ENCODE measurements around the gene SFI1. TPM values are rescaled to one million over a fixed set of nuclear protein-coding genes. Genes with fewer than 3 reads are reported as not detected.
"Not testable (repeated sequence)": the region's sequence is repeated elsewhere in the genome, so short reads cannot be mapped to it uniquely, and the experiment has no call there.

SFI1 gene
- total RNA-seq, 1 donor from 2014 or later = 18.8 TPM

DNA sequence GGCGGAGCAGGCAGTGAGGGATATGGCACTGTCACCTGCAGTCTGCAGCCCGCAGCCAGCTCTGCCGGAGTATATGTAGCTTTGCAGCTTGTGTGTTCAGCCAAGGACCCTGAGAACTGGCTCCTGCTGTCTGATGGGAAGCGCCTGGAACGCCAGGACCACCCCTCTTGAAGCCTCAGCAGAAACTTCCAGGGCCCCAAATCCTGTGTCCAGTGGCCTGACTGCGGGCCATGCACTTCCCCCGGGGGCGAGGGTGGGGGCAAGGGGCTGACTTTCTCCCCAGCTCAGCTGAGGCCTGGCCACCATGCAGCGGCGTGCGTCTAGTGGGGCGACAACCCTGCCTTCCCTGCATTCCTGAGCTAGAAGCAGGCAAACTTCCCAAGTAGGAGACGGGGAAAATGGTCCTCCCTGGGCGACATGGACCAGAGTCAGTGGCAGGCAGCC is 133.4 kb downstream of the SFI1 start:
- no peak for FAIRE-seq
- DNase-seq (ENCODE audit: low spot score in 2 of 2) = peak in 1 of 2 donors; percentile 12

DNA sequence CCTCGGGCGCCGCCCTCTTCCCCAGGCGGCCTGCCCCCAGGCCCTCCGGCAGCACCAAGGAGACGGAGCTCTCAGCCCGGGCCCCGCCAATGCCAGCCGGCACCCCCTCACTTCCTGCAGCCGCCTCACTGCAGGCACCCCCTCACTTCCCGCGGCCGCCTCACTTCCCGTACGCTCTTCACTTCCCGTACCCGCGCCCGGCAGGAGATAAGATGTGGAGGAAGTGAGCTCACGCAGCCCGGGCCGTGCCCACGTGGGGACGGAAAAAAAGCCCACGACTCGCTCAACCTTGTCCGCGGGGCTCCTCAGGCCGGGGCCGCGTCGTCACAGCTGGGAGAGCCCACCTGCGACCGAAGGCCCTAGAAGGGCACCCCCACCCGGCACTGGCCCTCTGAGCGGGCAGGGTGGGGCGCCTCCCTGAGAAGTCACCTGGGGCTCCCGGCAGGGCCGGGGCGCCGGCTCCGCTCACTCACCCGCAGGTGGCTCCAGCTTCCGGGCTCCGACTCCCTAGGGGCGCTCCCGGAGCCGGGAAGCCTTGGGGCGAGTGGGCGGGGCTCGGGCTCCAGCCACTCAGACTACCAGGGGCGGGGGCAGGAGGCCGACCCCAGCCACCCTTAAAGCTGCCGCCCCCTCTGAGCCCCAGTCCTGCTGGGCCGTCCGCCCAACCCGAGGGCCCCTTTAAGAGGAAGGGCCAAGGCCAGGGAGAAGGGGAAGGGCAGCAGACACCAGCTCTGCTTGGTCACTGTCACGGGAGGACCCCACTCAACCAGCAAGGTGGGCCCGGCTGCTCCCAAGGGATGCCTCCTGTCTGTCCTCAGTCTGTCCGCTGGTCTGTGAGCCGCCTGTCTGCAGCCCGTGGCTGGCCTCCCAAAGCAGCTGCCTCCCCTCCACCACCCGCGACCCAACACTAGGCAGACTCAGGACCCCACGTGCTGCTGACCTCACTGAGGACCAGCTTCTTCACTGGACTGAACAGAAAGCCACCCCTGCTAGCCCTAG is 134.3 kb downstream of the SFI1 start:
- FAIRE-seq = no peak

DNA sequence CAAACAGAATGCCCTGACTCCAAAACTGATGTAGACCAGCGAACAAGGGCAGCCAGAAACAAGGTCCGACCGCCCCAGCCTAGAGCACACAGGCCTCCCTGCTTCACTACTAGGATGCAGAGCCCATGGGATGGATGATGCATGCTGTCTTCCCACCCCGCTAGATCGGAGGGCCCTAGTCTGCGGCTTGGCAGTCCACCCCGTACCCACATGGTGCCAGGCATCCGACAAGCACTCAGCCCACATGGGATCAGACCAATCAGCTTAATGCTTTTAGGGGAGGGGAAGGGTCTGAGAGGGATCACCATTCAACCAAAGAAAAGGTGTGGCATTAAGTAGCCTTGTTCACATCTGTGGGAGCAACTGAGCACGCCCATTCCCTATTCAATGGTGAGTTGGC is 135.1 kb downstream of the SFI1 start:
- FAIRE-seq = no peak

More for the DNA sequence above, 134.3 kb downstream of the SFI1 start:
- DNase-seq (ENCODE audit: low spot score in 2 of 2) = peak; percentile 72 to 88

DNA sequence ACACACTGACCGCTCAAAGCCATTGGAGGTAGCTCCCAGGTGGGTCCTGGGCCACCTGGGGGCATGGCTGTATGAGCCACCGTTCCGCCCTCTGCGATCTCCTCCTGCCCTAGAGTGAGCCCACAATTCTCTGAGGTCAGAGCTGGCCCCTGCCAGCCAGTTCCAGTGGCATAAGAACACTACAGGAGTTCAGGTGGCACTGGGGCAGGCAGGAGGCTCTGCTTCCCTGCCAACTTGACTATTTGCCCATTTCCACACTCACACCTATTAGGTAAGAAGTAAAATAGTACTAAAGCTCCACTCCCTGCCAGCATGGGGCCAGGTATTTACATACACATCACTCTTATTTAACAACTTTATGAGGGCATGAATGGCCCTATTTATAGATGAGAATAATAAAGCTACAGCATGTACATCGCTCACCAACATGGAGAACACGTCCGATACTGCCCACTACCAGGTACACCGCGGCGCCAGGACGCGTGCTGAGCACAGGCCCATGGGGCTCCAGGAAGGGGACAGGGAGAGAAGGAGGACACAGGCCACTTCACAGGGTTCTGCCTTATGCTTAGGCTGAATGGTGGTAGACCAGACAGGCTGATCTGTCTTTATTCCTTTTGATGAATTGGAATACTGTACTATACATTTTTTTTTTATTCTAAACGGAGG is 139.4 kb downstream of the SFI1 start:
- DNase-seq (ENCODE audit: low spot score in 2 of 2) = no peak
- no peak for FAIRE-seq

More for the DNA sequence above, 135.1 kb downstream of the SFI1 start:
- no peak for DNase-seq (ENCODE audit: low spot score in 2 of 2)

DNA sequence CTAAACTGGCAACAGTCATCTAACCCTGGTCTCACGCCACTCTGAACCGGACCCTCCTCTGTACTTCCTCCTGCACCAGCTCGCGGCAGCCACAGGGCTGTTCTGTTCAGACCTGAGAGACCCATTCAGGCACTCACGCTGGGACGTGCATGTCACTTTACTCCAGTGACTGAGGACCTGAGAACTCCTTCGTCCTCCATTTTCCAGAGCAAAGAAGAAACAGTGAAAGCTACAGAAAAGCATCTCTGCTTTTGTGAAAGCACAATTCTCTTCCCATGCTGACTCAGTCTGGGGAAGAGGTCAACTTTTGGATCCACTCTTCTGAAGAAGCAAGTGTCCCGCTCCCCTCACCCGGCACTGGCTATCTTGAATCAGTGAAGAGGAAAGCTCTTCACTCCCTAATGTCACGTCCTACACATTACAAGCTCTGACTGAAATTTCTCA is 141.1 kb downstream of the SFI1 start:
- no peak for DNase-seq (ENCODE audit: low spot score in 2 of 2)

DNA sequence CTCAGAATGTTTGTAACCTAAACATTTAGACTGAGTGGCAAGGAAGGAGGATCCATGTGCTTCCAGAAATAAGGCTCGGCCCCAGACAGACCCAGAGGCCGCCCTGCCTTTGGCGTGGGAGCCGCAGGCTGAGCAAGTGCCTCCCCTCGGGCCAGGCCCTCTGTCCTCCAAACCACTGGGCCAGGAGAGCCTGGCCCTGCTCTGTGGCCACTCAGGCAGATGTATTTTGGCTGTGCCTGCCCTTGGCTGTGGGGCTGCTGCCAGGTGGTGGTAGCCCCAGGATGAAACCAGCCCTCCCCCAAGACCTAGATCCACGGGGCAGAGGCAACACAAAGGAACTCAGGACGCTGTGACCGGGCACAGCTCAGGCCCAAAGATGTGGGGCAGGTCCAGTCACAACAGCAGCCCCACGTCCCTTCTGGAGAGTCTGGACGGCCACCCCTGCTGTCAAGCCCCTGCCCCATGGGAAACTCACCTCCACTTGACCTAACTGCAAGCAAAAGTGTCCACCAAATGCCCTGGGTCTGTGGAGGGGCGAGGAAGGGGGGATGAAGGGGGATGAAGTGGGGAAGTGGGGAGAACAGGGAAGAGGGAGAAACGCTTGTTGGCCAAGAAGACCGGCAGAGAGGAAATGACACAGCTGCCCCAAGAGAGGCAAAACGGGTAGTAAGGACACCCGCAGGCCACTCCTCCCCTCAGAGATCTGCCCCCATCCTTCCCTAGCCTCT is 141.7 kb downstream of the SFI1 start:
- DNase-seq (ENCODE audit: low spot score in 2 of 2) (no peak), FAIRE-seq (no peak)

More for the DNA sequence above, 141.1 kb downstream of the SFI1 start:
- FAIRE-seq = no peak

DNA sequence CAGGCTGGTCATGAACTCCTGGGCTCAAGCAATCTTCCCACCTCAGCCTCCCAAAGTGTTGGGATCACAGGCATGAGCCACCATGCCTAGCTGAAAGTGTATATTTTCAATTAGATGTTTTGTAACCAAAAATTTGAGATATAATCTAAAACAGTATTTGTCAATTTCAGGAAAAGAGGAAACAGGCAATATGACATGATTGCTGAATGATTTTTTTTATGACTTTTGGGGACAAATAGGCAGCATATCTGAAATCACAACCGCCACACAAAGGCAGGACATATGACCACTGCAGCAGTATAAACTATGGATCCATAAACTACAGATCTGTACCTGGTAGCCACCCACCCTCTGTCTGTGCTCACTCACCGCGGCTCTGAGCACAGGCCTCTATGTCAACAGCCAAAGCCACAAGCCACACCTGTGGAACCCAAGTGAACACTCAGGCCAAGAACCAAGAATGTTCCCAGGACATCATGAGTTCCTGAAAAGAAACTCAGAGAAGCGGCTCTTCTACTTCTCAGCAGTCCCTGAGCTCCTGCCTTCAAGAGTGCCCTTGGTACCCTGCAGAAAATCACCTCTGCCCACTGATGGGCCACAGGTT is 143.2 kb downstream of the SFI1 start:
- no peak for DNase-seq (ENCODE audit: low spot score in 2 of 2)
- no peak for FAIRE-seq

DNA sequence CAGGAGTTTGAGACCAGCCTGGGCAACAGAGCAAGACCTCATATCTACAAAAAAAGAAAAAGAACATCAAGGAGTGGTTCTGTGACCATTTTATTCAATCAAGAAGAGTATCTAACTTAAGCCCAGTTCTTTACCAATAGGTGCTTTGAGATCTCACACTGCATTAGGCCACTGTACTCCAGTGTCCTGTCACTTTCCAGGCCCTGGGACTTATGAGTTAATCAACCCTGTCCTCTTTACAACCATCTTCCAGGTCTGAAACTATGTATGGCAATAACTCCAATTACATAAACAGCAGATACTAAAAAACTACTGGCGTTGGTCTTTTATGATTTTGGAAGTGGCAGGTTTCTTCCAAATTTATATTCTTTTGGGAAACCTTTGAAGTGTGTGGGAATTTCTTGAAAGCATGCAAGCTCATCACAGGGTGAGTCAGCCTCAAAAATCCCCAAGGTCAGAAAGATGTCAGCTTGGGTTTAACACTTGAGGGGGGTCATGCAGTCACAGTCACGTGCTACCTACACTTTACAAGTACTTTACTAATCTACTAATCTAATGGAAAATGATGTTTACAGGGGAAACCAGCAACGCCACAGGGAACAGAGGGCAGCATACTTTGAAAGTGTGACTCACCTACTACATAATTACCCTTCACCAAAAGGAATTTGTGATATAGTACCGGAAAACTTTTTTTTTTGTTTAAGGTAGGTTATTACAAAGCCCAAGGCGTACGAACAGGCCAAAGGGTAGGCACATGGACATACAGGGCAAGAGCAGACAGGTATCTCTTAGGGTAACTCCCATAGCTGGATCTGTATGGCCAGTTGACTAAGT is 150.1 kb downstream of the SFI1 start:
- FAIRE-seq (no peak), DNase-seq (ENCODE audit: low spot score in 2 of 2) (no peak)

DNA sequence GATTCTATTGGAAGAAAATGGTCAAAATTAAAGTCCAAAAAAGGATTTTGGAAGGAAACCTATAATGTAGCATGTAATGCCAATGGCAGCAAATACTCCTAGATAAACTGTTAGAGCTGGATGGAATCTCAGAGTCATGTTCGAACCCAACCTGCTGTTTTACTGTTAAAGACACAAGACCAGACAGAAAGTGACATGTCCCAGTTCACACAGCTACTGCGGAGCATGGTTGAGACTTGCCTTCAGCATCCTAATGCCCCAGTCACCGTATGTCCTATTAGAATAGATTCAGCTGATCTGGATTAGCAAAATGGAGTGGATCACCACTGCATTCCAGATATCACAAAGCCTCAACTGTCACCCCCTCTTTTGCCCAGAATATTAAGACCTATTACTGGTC is 150.7 kb downstream of the SFI1 start:
- FAIRE-seq (no peak), DNase-seq (ENCODE audit: low spot score in 2 of 2) (no peak)

DNA sequence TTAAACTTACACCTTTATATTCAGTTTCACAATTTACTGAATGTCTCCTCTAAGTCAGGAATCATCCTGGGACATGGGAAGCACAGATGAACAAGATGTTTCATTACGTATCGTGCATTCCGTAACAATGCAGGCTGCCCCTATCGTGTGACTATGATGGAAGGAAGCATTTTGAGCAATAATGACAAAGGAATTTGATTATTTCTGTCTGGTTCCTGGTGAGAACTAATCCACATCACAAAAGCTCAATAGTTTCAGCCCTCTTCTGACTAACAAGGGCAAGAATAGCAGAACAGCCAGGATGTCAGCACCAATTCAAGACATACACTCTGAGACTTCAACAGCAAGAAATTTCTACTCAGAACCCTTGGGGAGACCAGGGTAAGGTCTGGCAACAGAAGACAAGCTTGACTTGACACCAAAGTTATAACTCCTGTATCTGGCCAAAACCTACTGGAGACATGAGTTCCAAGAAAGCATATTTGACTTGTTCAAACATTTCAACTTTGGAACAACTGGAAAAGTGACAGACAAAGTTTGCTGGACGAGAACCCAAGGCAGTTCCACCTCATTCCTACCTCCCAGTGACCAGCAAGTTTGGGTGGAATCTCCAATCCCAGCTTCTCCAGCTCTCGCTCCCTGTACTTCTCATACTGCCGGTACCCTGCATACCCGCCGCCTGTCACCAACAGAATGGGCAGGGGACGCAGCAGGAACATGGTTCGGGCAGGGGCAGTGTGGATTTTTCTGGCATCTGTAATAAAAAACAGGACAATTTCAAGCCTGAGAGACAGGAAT is 151.4 kb downstream of the SFI1 start:
- no peak for DNase-seq (ENCODE audit: low spot score in 2 of 2)
- no peak for FAIRE-seq

DNA sequence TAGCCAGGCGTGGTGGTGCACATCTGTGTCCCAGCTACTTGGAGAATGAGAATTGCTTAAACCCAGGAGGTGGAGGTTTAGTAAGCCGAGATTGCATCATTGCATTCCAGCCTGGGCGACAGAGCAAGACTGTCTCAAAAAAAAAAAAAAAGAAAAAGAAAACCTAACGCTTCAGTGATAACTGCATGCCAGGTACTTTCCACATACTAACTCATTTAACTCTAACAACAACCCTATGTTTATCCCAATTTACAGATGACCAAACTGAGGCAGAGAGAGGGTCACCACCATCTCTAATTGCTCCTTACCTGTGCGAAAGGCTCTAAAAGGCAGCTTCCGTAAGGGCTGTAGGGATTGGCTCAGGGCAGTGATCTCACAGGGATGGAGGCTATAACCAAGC is 154.1 kb downstream of the SFI1 start:
- DNase-seq (ENCODE audit: low spot score in 2 of 2) (no peak), FAIRE-seq (no peak)

DNA sequence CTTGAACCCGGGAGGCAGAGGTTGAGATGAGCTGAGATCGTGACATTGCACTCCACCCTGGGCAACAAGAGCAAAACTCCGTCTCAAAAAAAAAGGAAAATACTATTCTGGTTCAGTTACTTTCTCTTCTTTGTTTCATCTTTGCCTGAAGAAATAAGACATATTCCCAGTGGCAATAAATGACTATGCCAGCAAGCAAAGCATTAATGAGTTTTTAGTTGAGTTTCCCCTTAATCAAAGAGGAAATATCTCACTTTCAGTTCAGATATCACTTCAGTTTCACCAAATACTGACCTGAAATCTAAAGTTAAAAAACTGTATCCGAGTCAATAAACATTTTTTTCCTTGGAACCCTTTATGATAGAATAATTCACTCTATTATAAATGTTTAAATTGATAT is 155.3 kb downstream of the SFI1 start:
- FAIRE-seq = no peak

DNA sequence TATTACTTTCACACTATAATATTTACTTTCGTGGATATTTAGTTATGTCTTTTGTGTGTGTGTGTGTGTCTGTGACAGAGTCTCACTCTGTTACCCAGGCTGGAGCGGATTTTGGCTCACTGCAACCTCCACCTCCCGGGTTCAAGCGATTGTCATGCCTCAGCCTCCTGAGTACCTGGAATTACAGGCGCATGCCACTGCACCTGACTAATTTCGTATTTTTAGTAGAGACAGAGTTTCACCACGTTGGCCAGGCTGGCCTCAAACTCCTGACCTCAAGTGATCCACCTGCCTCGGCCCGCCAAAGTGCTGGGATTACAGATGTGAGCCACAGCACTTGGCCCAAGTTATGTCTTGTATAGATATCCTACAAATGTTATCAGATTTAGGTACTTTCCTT is 155.8 kb downstream of the SFI1 start:
- FAIRE-seq = no peak
- DNase-seq (ENCODE audit: low spot score in 2 of 2) = no peak

More for the DNA sequence above, 155.3 kb downstream of the SFI1 start:
- DNase-seq (ENCODE audit: low spot score in 2 of 2) = no peak

DNA sequence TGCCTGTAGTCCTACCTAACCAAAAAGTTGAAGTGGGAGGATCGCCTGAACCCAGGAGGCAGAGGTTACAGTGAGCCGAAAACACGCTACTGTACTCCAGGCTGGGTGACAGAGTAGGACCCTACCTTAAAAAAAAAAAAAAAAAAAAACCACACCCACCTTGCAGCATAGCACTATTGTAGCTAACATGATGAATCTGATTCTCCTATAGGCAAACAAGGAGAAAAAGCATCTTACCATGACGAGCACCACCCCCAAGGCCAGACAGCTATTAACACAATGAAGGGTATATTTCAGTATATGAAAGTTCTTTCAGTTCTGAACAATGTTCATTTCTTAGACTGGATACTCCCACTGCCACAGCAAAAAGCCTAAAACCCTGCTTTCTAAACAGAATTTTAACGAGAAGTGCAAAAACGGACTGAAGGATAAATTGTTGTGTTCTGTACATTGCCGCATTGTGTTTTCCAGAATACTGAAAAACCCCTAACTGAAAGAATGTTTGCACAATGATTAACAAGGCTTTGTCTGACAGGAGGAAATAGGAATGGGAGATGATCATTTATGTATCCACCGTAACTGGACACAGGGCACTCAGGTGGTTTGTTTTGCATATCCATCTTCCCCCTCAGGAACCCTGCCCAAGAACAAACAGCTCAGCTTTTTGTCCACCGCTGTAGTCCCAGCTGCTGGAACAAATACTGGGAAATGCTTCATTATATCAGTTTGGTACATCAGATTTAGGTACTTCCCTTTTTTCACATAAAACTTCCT is 156.8 kb downstream of the SFI1 start:
- FAIRE-seq = no peak
- no peak for DNase-seq (ENCODE audit: low spot score in 2 of 2)

DNA sequence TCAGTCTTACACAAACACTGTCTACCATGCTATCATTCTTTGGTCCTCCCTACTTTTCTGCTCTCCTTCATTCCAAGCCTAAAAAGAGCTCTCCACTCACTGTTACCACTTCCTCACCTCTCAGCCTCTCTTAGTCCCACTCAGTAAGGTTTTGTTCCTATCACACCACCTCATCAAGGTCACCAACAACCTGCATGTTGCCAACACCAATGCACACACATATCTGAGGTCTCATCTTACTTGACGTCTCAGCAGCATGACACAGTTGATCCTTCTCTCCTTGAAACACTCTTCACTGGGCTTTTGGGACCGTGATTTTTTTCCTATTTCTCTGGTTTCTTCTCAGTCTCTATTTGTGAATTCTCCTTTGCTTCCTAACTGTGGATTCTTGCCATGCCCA is 157.6 kb downstream of the SFI1 start:
- DNase-seq (ENCODE audit: low spot score in 2 of 2) (no peak), FAIRE-seq (no peak)

DNA sequence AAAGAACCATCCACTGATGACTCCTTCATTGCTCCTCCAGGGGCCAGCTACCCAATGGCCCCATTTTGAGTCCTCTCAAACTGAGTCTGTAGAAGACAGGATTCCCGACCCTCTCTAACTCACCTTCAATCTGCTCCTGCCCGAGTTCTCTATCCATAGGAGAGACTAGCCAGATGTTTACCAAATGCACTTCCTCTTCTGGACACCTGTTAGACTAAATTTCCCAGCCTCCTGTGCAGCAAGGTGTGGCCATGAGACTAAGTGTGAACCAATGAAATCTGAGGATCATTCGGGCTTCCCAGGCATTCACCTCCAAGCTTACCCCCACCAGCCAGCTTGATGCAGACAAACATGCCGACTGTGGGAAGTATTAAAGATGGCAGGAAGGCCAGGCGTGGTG is 158.1 kb downstream of the SFI1 start:
- no peak for FAIRE-seq
- DNase-seq (ENCODE audit: low spot score in 2 of 2) = no peak

DNA sequence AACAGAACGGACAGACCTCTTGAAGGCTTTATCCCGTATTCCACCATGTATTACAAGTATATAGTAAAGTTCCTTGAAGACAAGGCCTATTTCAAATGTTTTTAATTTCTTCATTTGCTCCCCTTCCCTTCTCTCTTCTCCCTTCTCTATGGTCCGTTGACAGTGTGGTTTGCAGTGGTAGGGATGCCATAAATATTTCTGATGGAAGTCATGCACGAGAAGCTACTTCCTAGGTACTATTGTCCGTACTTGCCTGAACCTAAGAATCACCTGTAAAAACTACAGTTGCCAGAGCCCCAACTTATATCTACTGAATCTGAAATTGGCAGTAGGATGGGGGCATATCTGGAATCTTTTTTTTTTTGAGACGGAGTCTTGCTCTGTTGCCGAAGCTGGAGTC is 162.9 kb downstream of the SFI1 start:
- DNase-seq (ENCODE audit: low spot score in 2 of 2) (no peak), FAIRE-seq (no peak)

DNA sequence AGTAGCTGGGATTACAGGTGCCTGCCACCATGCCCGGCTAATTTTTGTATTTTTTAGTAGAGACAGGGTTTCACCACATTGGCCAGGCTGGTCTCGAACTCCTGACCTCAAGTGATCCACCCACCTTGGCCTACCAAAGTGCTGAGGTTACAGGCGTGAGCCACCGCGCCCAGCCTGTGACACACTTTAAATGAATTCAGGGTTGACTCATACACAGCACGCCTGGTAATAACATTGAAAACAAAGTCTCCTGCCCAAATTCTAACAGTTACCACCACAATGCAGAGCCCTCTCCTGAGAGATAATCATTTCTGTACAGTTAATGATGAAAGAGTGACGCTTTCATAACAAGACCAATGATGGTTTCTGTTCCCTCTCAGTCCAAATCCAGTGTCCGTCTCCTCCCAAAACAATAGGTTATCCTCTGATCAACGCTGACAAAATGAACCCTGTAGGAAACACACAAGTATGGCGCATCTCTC is 164.6 kb downstream of the SFI1 start:
- DNase-seq (ENCODE audit: low spot score in 2 of 2); FAIRE-seq: not testable (repeated sequence)

Data from frontal cortex (tissue), 4 donors.